GM12878 (cell line): ENCODE measurements around the gene KATNA1.

Experiments
- ATF2 ChIP-seq: IDR thresholded peaks from 2 replicates; pipeline ENCODE4 v1.6.1; 2012; ENCODE audit warnings: low read length, inconsistent platforms
- FOS ChIP-seq: IDR thresholded peaks from 3 replicates; pipeline ENCODE4 v1.6.1; 2011; ENCODE audit warnings: borderline replicate concordance; ENCODE audit not compliant: insufficient read length; ENCODE audit errors: extremely low read depth
- YY1 ChIP-seq: IDR thresholded peaks from 2 replicates; pipeline ENCODE4 v1.6.1; 2011; ENCODE audit warnings: low read depth, mild to moderate bottlenecking, low read length
- ZBTB40 ChIP-seq: fragments of 450-650 bp; IDR thresholded peaks from 2 replicates; pipeline ENCODE4 v1.6.1; 2016; ENCODE audit warnings: mild to moderate bottlenecking, moderate library complexity, borderline replicate concordance
- TF ChIP-seq, protein P1 (sequence below), 3 experiments: IDR thresholded peaks in 2 of 3; conservative IDR thresholded peaks in 1 of 3; 2 replicates each; pipeline ENCODE4 v1.5.1; 2011; ENCODE audit warnings: low read depth in 3 of 3, low read length in 3 of 3, mild to moderate bottlenecking in 3 of 3, control low read depth in 2 of 3, moderate library complexity in 2 of 3, inconsistent platforms in 1 of 3, mixed read lengths in 1 of 3; ENCODE audit not compliant: control insufficient read depth in 2 of 3, insufficient read depth in 1 of 3; ENCODE audit errors: extremely low read depth in 1 of 3

DNA sequence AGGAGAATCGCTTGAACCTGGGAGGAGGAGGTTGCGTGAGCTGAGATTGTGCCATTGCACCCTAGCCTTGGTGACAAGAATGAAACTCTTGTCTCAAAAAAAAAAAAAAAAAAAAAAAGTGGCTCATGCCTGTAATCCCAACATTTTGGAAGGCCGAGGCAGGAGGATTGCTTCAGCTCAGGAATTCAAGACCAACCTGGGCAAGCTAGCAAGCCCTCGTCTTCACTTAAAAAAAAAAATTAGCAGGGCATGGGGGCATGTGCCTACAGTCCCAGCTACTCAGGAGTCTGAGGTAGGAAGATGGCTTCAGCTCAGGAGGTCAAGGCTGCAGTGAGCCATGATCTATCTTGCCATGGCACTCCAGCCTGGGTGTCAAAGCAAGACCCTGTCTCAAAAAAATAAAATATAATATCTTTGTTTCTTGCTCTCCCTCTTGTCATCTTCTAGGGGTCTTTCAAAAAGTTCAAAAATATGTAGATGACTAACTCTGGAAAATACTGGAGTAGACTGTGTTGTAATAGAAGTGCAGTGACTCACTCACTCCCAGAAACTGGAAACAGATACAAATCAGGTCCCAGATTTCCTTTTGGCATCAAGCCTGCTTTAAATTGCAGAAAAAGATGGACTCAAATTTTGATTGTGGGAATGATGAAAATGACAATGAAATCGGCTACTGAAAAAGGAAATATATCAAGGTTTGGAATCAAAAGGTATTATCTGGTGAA, 85.1 kb downstream of the KATNA1 start:
- TF ChIP-seq FOS (no peak), ATF2 (no peak), YY1 (no peak), ZBTB40 (no peak)
- TF ChIP-seq, protein P1, sequence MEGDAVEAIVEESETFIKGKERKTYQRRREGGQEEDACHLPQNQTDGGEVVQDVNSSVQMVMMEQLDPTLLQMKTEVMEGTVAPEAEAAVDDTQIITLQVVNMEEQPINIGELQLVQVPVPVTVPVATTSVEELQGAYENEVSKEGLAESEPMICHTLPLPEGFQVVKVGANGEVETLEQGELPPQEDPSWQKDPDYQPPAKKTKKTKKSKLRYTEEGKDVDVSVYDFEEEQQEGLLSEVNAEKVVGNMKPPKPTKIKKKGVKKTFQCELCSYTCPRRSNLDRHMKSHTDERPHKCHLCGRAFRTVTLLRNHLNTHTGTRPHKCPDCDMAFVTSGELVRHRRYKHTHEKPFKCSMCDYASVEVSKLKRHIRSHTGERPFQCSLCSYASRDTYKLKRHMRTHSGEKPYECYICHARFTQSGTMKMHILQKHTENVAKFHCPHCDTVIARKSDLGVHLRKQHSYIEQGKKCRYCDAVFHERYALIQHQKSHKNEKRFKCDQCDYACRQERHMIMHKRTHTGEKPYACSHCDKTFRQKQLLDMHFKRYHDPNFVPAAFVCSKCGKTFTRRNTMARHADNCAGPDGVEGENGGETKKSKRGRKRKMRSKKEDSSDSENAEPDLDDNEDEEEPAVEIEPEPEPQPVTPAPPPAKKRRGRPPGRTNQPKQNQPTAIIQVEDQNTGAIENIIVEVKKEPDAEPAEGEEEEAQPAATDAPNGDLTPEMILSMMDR (IDR thresholded peaks at IDR 0.05 in 2 of 3, conservative IDR thresholded peaks at IDR 0.05 in 1 of 3; ENCODE audit: control insufficient read depth in 2 of 3, extremely low read depth in 1 of 3, insufficient read depth in 1 of 3, low read depth in 3 of 3, low read length in 3 of 3): no peak
